Peyer's patch (tissue), 4 donors: ENCODE results near the gene PHACTR1.
A peak's percentile ranks its signal among the peaks of the same experiment; 100 is the strongest.

Experiments
- CTCF ChIP-seq, 6 experiments: fragments of 450-650 bp in 4 of 6; fragments of 200-600 bp in 2 of 6; sonication (generic) in 1 of 6; IDR thresholded peaks; one replicate each; pipeline ENCODE4 v1.5.1; 2017 to 2019; ENCODE audit warnings: antibody characterized with exemption in 6 of 6, mild to moderate bottlenecking in 3 of 6, moderate library complexity in 1 of 6
- POLR2A ChIP-seq, 2 donors: fragments of 450-650 bp; IDR thresholded peaks; one replicate each; pipeline ENCODE4 v1.5.1; 2017; ENCODE audit warnings: antibody characterized with exemption in 2 of 2, mild to moderate bottlenecking in 2 of 2, moderate library complexity in 2 of 2

DNA sequence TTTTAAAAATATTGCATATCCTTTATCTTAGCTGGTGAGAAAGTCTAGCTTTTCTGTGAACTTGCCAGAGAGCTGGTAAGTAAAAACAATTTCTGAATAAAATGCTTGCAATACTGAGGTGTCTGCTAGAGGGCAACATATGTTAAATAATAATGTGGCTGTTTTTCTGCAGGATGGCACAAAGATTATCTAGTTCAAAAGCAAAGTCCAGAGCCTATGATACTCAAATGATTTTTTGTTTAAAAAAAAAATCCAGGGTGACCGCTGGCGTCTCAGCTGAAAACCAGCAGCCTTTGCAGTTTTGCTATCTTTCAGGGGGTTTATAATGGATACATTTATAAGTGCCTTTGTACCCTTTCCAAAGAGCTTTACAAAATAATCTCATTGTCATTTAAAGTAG is 194.9 kb downstream of the PHACTR1 start:
- TF ChIP-seq POLR2A (IDR thresholded peaks at IDR 0.05) (no peak), CTCF (IDR thresholded peaks at IDR 0.05) (peak in 5 of 6 experiments; percentile 32 to 73 (median 66))
